Measurements from ENCODE around the gene SENP7.
A peak's percentile ranks its signal among the peaks of the same experiment; 100 is the strongest.

SENP7 gene

DNA sequence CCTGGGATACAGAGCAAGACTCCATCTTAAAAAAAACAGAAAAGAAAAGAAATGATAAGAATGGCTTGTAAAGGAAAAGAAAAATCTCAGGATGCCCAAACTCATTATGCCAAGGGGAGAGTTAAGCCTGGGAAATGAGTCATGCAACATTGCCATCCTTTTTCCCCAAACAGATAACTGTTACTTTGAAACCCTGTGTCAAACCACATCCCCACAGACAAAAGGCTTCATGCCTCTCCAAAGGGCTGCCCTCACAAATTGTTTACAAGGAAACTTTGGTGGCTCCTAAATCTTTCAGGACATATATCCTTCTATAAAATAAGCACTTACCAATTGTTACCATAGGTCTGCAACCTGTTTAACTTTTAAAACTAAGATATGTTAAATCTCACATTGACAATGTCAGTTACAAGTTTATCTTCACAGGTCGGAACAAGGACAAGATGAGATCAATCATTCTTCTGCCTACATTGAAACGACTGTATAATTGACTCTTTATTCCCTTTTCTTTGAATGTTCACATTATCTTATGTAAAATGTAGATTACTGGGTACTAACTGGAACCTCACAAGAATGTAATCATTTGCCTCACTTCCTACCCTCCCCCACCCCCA lies 18.6 kb upstream of the SENP7 start:
- Mint-ChIP-seq H3K4me1 (peaks cover 47% of the 10 kb centered on the region), H3K27ac (peak overlapping the region; percentile 83), H3K9me3 (no peaks in the 10 kb centered on the region), H3K4me3 (peak overlapping the region; percentile 15), H3K36me3 (no peaks in the 10 kb centered on the region), H3K27me3 (no peaks in the 10 kb centered on the region)

DNA sequence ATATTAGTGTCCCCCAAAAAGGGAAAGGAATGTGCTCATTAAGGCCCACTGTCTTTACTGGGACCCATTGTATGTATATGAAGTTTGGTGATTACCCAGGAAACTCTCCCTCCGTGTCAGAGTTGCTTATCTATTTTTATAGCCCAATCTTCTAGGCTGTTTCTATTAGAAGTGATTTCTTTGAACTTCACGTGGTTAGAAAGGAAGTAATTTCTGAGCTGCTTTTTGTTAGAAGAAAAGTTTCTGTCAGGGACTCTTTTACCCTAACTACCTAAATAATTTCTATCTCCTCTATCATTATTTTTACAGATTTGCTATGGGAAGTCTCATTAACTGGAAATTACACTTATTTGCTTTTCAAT lies 17.7 kb upstream of the SENP7 start:
- H3K9me3 Mint-ChIP-seq = no peaks in the 10 kb centered on the region
- H3K4me3 Mint-ChIP-seq = peak overlapping the region; percentile 37
- peak overlapping the region; percentile 83 for H3K27ac Mint-ChIP-seq
- H3K4me1 Mint-ChIP-seq = peaks cover 47% of the 10 kb centered on the region
- H3K27me3 Mint-ChIP-seq = no peaks in the 10 kb centered on the region
- H3K36me3 Mint-ChIP-seq = no peaks in the 10 kb centered on the region

DNA sequence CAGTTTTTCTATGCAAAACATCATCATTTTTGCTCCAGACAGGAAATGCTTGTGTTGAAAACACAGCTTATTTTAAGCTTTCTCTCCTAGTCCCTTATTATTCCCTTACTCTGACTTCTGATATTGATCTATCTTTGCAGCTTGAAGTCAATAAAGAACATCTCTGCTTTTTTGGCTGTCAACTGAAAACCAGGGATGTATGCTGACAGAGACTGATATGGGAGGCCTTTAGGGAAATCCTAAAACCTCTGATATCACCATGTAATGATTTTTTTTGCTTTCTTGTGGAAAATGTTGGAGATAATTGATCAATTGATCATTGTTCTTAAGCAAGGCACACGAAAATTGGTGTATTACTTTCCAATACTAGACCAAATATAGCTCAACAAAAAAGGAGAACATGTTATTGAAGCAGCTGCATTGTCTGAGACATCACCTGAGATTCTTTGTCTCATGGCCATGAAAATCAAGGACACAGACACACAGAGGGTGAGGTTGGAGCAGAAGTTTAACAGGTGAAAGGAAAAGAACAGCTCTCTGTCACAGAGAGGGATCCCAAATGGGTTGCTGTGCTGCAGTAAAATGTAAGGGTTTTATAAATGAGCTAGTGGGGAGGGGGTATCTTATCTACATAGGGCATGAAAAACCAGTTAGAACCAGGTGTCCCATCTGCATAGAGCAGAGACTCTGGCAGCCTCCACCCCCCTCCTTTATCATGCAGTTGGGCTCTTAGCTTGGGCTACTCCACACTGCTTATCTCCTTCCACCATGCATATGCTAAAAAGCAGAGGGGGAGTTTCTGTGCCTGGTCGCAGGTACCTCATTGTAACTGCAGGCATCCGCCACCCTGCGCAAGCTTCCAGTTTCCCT lies 17.0 kb upstream of the SENP7 start:
- peaks cover 47% of the 10 kb centered on the region for H3K4me1 Mint-ChIP-seq
- H3K36me3 Mint-ChIP-seq = no peaks in the 10 kb centered on the region
- no peaks in the 10 kb centered on the region for H3K27me3 Mint-ChIP-seq
- no peaks in the 10 kb centered on the region for H3K9me3 Mint-ChIP-seq
- H3K4me3 Mint-ChIP-seq = peak overlapping the region; percentile 37
- H3K27ac Mint-ChIP-seq = peak overlapping the region; percentile 83

DNA sequence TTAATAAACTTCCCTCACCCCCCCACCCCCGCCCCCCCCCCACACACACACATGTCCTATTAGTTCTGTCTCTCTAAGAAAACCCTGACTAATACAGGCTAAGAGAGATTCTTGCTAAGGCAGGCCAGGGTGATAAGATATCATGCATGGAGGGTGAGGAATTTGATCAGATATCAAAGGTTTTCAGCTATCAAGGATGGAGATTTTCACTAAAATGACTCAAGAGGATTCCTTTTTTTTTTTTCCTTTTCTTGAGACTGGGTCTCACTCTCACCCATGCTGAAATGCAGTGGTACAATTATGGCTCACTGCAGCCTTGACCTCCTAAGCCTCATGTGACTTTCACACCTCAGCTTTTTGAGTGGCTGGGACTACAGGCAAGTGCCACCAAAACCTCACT lies 14.9 kb upstream of the SENP7 start:
- no peaks in the 10 kb centered on the region for H3K36me3 Mint-ChIP-seq
- H3K9me3 Mint-ChIP-seq = no peaks in the 10 kb centered on the region
- H3K4me1 Mint-ChIP-seq = peaks cover 44% of the 10 kb centered on the region
- no peak overlapping the region for H3K27ac Mint-ChIP-seq
- no peak overlapping the region for H3K4me3 Mint-ChIP-seq
- H3K27me3 Mint-ChIP-seq = no peaks in the 10 kb centered on the region

DNA sequence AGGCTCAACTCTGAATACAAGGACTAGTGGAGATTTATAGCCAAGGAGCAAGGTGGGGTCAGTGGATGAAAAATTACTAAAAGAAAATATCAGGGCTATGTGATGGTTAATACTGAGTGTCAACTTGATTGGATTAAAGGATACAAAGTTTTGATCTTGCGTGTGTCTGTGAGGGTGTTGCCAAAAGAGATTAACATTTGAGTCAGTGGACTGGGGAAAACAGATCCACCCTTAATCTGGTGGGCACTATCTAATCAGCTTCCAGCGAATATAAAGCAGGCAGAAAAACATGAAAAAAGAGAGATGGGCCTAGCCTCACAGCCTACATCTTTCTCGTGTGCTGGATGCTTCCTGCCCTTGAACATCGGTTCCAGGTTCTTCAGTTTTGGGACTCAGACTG lies 14.4 kb upstream of the SENP7 start:
- no peaks in the 10 kb centered on the region for H3K9me3 Mint-ChIP-seq
- H3K4me3 Mint-ChIP-seq = no peak overlapping the region
- H3K27ac Mint-ChIP-seq = no peak overlapping the region
- peaks cover 46% of the 10 kb centered on the region for H3K4me1 Mint-ChIP-seq
- no peaks in the 10 kb centered on the region for H3K36me3 Mint-ChIP-seq
- H3K27me3 Mint-ChIP-seq = no peaks in the 10 kb centered on the region

DNA sequence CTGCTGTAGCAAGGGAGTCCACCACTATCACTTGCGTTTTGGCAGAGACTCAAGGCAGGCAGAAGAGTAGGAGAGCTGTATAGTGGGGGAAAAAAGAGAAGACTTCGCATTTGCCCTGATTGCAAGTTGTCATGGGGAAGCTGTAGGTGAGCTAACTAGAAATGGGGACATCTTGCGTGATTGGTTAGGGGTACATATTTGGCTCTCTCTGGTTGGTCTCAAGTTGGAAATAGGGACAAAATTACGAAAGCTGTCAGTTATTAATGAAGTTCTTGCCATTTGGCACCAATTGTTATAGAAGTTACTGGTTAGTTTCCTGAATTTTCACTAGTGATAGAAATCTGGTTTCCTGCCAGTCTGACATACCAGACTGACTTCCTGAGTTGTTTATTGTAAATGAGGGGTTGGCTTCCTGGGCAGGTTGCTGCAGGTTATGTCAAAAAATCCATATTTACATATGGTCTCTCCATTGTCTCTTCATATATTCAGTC lies 8.2 kb upstream of the SENP7 start:
- Mint-ChIP-seq H3K4me1 (peaks cover 52% of the 10 kb centered on the region), H3K27ac (peak overlapping the region; percentile 94), H3K4me3 (peak overlapping the region; percentile 59)

DNA sequence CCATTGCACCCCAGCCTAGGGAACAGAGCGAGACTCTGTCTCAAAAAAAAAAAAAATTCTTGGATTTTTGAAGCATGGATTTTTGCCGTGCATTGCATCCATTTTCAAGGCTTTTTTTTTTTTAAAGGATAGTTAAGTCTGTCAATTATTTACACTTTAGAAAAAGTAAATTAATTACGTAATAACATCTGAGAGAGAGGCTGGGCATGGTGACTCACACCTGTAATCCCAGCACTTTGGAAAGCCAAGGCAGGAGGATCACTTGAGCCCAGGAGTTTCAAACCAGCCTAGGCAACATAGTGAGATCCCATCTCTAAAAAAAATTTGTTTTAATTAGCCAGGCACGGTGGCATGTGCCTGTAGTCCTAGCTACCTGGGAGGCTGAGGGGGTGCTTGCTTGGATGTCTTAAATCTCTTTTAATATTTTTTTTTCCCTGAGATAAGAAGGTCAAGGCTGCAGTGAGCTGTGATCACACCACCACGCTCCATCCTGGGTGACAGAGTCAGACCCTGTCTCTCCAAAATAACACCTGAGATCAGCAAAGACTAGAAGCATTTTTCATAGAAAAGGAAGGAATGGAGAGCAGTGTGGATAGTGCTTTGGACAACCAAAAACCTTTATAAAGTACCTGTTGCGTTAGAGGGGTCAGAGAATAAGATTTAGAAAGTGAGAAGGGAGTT lies 6.8 kb upstream of the SENP7 start:
- Mint-ChIP-seq H3K9me3 (no peaks in the 10 kb centered on the region), H3K4me3 (peak overlapping the region; percentile 54), H3K36me3 (no peaks in the 10 kb centered on the region), H3K27ac (peak overlapping the region; percentile 94), H3K4me1 (peaks cover 57% of the 10 kb centered on the region), H3K27me3 (no peaks in the 10 kb centered on the region)

More for the DNA sequence above, 8.2 kb upstream of the SENP7 start:
- Mint-ChIP-seq H3K27me3 (no peaks in the 10 kb centered on the region), H3K36me3 (no peaks in the 10 kb centered on the region), H3K9me3 (no peaks in the 10 kb centered on the region)

DNA sequence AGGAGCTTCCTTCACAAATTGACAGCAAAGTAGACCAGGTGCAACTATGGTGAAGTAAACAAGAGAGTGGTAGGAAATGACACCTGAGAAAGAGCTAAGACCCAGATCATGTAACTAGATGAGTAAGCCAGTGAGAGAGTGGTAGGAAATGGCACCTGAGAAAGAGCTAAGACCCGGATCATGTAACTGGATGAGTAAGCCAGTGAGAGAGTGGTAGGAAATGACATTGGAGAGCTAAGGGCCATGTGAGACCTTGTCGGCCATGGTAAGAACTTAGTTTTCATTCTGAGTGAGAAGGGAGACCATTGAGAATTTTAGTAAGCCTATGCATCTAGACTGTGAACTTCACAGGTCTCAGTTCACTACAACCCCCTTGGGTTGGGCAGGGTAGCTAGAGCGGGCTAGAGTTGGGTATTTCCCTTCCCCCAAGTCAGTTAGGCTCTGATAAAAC lies 5.4 kb upstream of the SENP7 start:
- Mint-ChIP-seq H3K27ac (peak overlapping the region; percentile 95), H3K4me3 (peak overlapping the region; percentile 57), H3K27me3 (no peaks in the 10 kb centered on the region), H3K9me3 (no peaks in the 10 kb centered on the region), H3K36me3 (no peaks in the 10 kb centered on the region), H3K4me1 (peaks cover 61% of the 10 kb centered on the region)

DNA sequence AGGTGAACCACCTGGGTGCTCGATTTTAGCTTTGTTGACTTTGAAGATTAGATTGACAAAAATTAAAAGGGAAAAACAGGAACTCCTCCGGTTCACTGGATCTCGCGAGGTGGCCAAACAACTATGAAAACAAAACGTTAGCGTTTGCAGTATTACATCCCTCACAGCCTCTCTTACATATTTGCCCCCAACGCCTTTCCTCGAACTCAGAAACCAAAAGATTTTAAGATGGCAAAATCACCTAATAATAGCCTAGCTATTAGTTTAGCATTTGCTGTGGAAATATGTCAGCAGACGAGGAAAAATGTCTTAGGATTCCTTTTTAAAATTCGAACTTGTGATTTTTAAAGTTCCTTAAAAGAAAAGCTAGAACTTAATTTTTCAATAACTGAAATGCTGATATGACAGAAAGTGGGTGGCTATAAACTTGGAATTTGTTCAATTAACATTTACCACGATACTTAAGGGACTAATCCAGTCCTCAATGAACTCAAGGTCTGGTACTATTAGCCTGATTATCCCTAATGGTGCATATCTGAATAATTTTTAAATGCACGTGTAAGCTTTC lies 491 bp upstream of the SENP7 start:
- Mint-ChIP-seq H3K4me1 (peaks cover 56% of the 10 kb centered on the region), H3K27ac (peak overlapping the region; percentile 99), H3K27me3 (no peaks in the 10 kb centered on the region), H3K36me3 (peaks cover 5% of the 10 kb centered on the region), H3K9me3 (no peaks in the 10 kb centered on the region), H3K4me3 (peak overlapping the region; percentile 99)

DNA sequence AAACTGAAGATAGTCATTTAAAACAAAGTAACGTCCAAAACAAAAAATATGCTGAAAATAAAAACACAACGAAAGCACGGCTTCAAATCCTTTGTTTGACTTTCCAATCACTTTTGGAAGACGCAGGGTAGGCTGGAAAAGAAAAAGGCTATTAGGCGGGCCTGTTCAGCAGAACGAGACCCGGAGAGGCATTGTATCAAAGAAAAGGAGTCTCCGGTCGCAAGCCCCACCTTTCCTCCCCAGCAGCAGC lies 691 bp downstream of the SENP7 start:
- H3K4me3 Mint-ChIP-seq = peak overlapping the region; percentile 99
- H3K36me3 Mint-ChIP-seq = peaks cover 7% of the 10 kb centered on the region
- no peaks in the 10 kb centered on the region for H3K9me3 Mint-ChIP-seq
- peak overlapping the region; percentile 99 for H3K27ac Mint-ChIP-seq
- peaks cover 58% of the 10 kb centered on the region for H3K4me1 Mint-ChIP-seq
- H3K27me3 Mint-ChIP-seq = no peaks in the 10 kb centered on the region

DNA sequence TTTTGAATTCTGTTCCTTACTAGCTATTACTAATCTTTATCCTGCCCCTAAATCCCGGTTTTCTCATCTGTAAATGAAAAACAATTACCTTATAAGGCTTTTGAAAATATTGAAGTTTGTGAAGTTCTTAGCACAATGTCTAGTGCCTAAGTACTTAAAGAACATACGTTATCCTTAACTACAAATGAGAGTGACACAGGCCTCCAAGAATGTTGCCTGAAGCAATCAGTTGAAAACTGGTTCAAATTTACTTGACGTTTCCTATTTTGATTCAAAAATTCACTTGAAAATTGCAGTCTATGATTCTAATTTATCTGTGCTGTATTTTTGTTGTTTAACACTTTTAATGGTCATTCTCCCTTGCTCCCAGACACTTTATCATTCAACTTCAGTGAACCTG lies 3.2 kb downstream of the SENP7 start:
- Mint-ChIP-seq H3K4me1 (peaks cover 71% of the 10 kb centered on the region), H3K9me3 (no peaks in the 10 kb centered on the region), H3K27me3 (no peaks in the 10 kb centered on the region), H3K36me3 (peaks cover 7% of the 10 kb centered on the region), H3K4me3 (no peak overlapping the region), H3K27ac (peak overlapping the region; percentile 47)

DNA sequence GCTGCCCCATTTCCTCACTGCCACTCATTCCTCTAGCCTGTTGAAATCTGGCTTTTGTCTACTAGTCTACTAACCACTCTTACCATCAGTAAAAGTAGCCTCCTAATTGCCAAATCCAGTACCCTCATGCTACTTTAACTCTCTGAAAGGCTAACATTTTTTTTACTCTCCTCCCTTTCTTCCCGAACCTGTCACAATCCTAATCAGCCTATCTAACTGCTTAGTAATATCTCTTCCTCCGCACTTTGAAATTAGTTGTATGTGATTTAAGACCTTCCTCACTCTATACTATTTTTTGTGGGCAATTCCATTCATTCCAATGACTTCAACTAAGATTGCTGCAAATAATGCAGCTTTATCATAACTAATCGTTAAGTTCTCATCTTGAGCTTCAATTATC lies 3.7 kb downstream of the SENP7 start:
- Mint-ChIP-seq H3K4me3 (peak overlapping the region; percentile 1), H3K27ac (peak overlapping the region; percentile 1), H3K9me3 (no peaks in the 10 kb centered on the region), H3K4me1 (peaks cover 75% of the 10 kb centered on the region), H3K36me3 (peaks cover 7% of the 10 kb centered on the region), H3K27me3 (no peaks in the 10 kb centered on the region)

DNA sequence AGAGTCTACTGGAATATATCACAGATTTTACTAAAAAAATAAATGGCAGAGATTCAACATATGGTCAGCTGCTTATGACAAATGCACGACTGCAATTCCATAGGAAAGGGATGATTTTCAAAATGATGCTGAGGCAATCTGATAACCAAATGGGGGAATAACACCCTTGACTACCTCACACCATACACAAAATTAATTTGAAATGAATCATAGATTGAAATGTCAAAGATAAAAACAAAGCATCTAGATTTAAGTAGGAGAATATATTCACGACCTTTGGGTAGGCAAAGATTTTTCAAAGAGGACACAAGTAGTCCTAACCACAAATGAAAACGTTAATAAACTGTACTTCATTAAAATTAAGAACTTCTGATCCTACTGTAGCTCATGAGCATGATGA lies 11.2 kb downstream of the SENP7 start:
- Mint-ChIP-seq H3K4me3 (no peak overlapping the region), H3K9me3 (no peaks in the 10 kb centered on the region), H3K4me1 (peaks cover 63% of the 10 kb centered on the region), H3K27ac (peak overlapping the region; percentile 39), H3K36me3 (peaks cover 14% of the 10 kb centered on the region), H3K27me3 (no peaks in the 10 kb centered on the region)

DNA sequence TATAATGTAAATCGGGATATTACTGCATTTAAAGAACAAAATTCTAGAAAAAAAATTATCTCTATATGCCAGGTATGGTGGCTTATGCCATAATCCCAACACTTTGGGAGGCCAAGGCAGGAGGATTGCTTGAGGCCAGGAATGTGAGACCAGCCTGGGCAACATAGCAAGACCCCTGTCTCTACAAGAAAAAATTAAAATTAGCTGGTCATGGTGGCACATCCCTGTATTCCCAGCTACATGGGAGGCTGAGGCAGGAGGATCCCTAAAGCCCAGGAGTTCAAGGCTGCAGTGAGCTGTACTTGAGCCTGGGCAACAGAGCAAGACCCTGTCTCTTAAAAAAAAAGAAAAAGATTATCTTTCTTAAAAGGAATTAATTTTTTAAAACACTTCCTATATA lies 12.8 kb downstream of the SENP7 start:
- no peak overlapping the region for H3K4me3 Mint-ChIP-seq
- H3K36me3 Mint-ChIP-seq = peaks cover 17% of the 10 kb centered on the region
- peaks cover 62% of the 10 kb centered on the region for H3K4me1 Mint-ChIP-seq
- H3K9me3 Mint-ChIP-seq = no peaks in the 10 kb centered on the region
- no peaks in the 10 kb centered on the region for H3K27me3 Mint-ChIP-seq
- no peak overlapping the region for H3K27ac Mint-ChIP-seq

DNA sequence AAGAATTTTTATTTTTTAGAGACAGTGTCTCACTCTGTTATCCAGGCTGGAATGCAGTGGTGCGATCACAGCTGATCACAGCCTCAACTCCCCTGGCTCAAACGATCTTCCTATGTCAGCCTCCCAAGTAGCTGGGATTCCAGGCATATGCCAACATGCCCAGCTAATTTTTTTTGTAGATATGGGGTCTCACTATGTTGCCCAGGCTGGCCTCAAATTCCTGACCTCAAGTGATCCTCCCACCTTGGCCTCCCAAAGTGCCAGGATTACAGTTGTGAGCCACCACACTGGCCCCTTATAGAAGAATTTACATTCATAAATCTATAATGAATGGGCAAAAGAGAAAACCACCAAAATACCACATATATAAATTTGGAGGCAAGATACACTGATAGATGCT lies 15.2 kb downstream of the SENP7 start:
- no peak overlapping the region for H3K27ac Mint-ChIP-seq
- peaks cover 60% of the 10 kb centered on the region for H3K4me1 Mint-ChIP-seq
- H3K9me3 Mint-ChIP-seq = no peaks in the 10 kb centered on the region
- H3K27me3 Mint-ChIP-seq = no peaks in the 10 kb centered on the region
- H3K4me3 Mint-ChIP-seq = no peak overlapping the region
- H3K36me3 Mint-ChIP-seq = peaks cover 24% of the 10 kb centered on the region

DNA sequence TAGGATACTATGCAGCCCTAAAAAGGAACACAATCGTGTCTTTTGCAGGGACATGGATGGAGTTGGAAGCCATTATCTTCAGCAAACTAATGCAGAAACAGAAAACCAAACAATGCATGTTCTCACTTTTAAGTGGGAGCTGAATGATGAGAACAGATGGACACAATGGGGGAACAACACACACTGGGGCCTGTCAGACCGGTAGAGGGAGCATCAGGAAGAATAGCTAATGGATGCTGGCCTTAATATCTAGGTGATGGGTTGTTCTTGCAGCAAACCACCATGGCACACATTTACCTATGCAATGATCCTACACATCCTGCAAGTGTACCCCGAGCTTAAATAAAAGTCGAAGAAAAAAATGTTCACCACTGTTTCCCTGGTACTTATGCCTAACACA lies 17.5 kb downstream of the SENP7 start:
- H3K36me3 Mint-ChIP-seq = peaks cover 25% of the 10 kb centered on the region
- no peaks in the 10 kb centered on the region for H3K9me3 Mint-ChIP-seq
- H3K4me1 Mint-ChIP-seq = peaks cover 48% of the 10 kb centered on the region
- H3K4me3 Mint-ChIP-seq = no peak overlapping the region
- H3K27ac Mint-ChIP-seq = no peak overlapping the region
- no peaks in the 10 kb centered on the region for H3K27me3 Mint-ChIP-seq
